Erythroblast (primary cell): Measurements from ENCODE around the gene TMEM196.

Source experiments
- DNase-seq, 2 experiments: peaks; one replicate each; lab custom pipeline; 2025; lab: John Stamatoyannopoulos, UW
- GATA1 ChIP-seq: IDR thresholded peaks from 2 replicates; pipeline ENCODE4 v1.6.1; 2011; ENCODE audit warnings: low read depth, mild to moderate bottlenecking, control low read depth, low read length, moderate library complexity
- POLR2A ChIP-seq: IDR thresholded peaks from 2 replicates; pipeline ENCODE4 v1.6.1; 2011; ENCODE audit warnings: mild to moderate bottlenecking, low read length

TMEM196 gene

DNA sequence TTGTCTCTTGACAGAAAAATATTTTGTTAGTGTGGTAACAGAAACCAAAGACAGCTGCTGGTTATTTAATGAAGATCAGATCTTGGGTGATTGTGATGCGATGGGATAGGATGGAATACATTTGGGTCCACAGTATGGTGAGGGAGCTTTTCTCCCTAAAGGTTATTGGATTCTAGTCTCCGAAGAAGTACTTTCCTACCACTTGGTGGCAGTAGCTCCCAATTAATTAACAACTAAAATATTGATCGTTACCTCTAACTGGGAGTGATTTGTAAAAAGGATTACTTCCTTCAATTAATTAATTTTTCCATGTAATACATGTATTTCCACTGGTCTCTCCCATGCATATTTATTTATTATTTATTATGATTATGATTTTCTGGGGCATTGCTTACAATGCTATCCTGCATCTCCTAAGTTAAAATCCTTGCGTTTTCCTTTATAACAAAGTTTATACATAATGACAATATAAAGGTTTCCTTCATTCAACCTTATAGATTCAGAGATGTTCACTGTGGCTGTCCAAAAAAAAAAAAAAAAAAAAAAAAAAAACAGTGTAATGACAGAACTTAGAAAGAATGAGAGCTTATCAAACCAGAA, 25.6 kb downstream of the TMEM196 start:
- TF ChIP-seq POLR2A, result no peak
- no peak for TF ChIP-seq GATA1
- DNase-seq, result peak; percentile 18 to 52

- TF ChIP-seq POLR2A, result no peak
- no peak for TF ChIP-seq GATA1
- DNase-seq, result no peak
These were observed 29.3 kb downstream of the TMEM196 start for GRCh38 chr7:19744075-19744474.

DNA sequence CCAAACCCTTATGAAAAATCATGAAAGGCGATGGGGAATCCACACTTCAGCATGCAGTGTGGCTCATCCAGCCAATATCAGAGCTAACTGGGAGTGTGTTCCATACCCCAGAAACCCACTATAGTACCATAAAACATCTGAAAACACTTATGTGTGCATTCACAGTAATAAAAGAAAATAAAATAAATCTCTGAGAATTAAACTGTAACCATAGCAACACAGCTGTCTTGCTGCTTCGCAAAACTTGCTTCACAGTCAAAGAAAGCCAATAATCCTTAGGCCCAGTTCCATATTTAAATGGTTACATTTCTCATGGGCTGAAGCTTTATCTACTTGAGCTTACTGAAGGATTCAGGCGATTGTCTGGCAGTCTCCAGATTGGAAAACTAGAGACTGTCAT, 44.7 kb downstream of the TMEM196 start:
- DNase-seq, result no peak
- TF ChIP-seq GATA1 (no peak), POLR2A (no peak)

DNA sequence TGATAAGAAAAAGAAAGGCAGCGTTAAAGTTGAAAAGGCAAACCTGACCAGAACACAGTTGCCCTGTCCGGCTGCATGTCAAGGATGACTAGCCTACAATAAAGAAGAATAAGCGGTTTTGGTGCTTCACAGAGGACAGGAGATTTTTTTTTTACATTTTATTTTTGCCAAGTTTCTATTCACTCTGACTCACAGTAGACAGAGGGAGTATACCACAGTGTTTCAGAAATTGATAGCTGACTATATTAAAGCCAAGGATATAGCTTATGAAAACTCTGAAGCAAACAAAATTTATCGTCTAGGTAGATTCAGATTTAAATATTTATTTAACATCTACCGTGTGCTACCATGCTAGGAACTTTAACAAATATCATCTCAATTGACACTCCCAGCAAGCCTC, 47.6 kb downstream of the TMEM196 start:
- no peak for TF ChIP-seq POLR2A
- TF ChIP-seq GATA1, result no peak
- DNase-seq, result no peak

- TF ChIP-seq POLR2A (no peak), GATA1 (no peak)
- DNase-seq, result no peak
These were observed 57.9 kb downstream of the TMEM196 start for GRCh38 chr7:19715499-19715898.

DNA sequence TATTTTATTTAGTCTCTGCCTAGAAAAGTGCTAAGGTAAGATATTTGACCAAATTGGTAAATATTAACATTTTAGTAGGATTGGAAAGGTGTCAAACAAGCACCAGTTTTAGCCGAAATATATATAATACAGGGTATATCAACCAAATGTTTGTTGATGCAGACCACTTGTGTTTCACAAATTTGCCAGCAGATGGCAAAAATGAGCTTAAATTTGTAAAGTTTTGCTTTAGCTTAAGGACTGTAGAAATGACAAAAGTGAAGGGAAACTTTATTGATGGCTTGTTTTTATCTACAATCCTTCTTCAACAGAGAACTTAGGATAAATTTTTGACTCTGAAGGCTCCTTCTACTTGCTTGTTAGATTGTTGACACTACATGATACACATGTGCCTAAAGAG, 59.7 kb downstream of the TMEM196 start:
- peak; percentile 48 to 59 for DNase-seq
- no peak for TF ChIP-seq GATA1
- TF ChIP-seq POLR2A, result no peak

DNA sequence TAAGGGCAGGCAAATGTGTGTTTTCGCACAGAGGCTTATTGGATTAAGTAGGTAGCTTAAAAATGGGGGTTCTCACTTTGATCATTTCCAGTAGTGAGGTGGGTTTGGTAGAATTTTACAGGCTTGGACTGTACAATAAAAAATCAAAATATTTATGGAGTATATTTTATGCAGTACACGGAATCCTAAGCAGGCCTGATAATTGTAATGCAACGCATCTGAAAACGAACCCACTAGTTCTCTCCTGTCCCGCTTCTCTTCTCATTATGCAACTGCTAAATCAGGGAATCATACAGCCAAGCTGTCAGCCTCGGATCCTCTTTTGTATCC, 64.2 kb downstream of the TMEM196 start:
- TF ChIP-seq POLR2A, result no peak
- no peak for TF ChIP-seq GATA1
- DNase-seq, result no peak

DNA sequence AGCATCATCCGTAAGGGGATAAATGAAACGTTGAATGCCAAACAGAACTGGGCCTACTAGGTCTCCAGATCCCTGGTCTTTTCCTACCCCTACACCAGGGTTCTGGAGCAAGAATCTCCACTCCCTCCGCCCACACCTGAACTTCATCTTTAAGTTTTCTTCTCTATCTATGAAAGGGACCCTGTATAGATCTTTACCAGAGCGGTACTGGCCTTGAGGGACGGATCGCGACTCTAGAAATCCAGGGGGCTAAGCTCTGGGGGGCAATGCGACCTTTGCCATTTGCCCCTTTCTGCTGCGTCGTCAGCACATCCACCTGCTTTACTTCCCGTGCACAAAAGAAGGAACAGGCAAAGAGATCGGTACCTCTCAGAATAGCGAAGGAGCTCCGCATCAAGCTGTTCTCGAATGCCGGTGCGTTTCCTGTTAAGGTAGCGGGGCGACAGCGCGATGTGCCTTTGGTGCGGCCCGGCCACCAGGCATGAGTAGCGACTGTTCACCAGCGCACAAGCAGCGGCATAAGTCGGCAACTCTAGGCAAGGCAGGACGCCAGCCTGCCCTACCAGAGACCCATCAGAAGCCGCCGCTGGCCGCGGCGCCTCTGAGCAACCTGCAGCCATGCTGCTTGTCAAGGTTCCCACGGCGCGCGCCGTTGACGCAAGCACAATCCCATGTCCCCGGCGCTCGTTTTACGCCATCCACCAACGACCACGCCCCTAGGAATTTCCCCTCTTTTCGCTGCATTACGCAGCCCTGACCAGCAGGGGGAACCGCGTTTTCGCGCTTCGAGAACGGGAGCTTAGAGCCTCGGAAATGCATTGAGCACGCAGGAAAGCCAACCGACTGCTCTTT, 64.8 kb downstream of the TMEM196 start, which contains the start of gene POLR1F:
Gene POLR1F, minus strand, starts transcription at position 641 of the 852 bp plus-strand sequence. Its CDS starts 21 bp downstream, at position 620.
- peak; percentile 96 to 97 for DNase-seq
- peak; percentile 98 for TF ChIP-seq POLR2A
- TF ChIP-seq GATA1, result no peak

GRCh38 chr7:19707240-19707639, 66.2 kb downstream of the TMEM196 start:
- TF ChIP-seq POLR2A, result no peak
- TF ChIP-seq GATA1, result no peak
- peak in 1 of 2 experiments; percentile 18 for DNase-seq

DNA sequence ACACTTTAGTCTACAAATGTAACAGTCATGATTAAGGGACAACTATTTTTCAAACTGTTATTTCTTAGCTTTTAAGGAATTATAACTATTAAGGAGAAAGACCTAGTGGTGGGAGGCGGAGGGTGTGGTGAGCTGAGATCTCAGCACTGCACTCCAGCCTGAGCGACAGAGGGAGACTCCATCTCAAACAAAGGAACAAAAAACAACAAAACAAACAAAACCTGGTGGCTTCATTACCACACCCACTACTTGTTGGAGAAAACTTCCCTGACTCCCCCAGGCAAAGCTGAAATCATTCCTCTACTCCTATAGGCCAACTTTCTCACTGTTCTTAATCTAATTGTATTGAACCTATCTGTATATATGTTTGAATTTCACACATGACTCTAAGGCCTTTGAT, 67.8 kb downstream of the TMEM196 start:
- DNase-seq, result no peak
- TF ChIP-seq GATA1 (no peak), POLR2A (no peak)

GRCh38 chr7:19701471-19701870, 71.9 kb downstream of the TMEM196 start:
- DNase-seq, result no peak
- TF ChIP-seq POLR2A, result no peak
- no peak for TF ChIP-seq GATA1

- no peak for DNase-seq
- TF ChIP-seq POLR2A (no peak), GATA1 (no peak)
These were observed 72.5 kb downstream of the TMEM196 start for GRCh38 chr7:19700936-19701335.

GRCh38 chr7:19698331-19698730, 75.1 kb downstream of the TMEM196 start:
- TF ChIP-seq GATA1 (no peak), POLR2A (no peak)

DNA sequence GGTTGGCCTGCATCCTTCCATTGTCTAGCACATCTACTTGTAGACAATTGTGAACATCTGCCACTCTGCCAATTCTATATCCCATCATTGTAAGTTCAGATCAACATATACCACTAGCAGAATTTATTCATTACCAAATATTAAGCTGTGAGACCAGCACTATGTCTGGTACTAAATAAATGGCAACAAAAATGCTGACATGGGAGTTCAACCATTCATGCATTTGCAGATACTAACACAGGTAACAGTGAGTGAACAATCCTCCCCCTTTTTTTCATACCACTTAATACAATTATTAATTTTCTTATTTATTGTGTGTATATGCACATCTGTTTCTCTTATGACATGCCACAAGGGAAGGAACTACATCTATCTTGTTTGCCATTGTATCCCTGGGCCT, 76.5 kb downstream of the TMEM196 start:
- TF ChIP-seq GATA1, result no peak
- TF ChIP-seq POLR2A, result no peak
- DNase-seq, result no peak

More at GRCh38 chr7:19698331-19698730, 75.1 kb downstream of the TMEM196 start:
- no peak for DNase-seq
